Middle frontal gyrus (tissue), 1 donor: Measurements from ENCODE around the gene KCNK10.

ENCODE experiments used
- DNase-seq: peaks from one replicate; pipeline ENCODE4 v3.0.0-alpha.2; 2015; ENCODE audit warnings: low spot score; ENCODE audit errors: extremely low spot score

KCNK10 gene

GRCh38 chr14:88321692-88322503 lies 1.2 kb downstream of the KCNK10 start:
- no peak for DNase-seq

DNA sequence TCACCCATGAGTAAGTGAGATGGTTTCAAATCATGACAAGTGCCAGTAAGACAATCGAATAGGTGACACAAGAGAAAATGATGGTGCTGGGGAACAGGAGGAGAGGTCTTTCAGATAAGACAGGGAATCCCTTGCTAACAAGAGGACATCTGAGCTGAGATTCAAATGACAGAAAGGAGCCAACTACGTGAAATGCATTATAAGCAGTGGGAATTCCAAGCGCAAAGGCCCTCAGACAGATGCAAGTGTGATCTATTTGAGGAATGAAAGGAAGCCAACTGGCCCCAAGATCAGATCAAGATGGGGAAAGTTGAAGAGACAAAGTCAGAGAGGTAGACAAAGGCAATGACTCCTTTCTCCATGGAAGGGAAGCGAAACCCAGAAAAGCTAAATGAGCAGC lies 4.7 kb downstream of the KCNK10 start:
- no peak for DNase-seq

GRCh38 chr14:88316521-88316920 lies 6.5 kb downstream of the KCNK10 start:
- no peak for DNase-seq

- no peak for DNase-seq
Measured at GRCh38 chr14:88312257-88312656, 10.8 kb downstream of the KCNK10 start.

DNA sequence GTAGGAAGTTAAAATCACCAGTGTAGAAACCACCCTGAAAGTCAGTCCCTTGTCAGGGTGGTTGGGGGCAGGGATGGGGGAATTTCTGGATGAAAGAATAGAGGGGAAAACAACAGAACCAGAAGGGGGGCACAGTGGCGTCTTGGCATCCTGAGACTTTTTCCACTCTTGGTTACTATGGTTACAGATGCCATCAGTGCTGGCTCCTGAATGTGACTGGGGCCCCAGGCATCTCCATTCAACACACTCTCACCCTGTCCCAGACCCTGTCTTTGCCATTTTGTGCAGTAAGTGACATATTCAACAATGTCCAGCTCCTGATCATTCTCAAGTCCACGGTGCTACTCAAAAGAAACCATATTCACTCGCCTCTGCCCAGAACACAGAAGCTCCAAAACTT lies 11.3 kb downstream of the KCNK10 start:
- no peak for DNase-seq

- no peak for DNase-seq
Measured at GRCh38 chr14:88310449-88310848, 12.6 kb downstream of the KCNK10 start.

GRCh38 chr14:88310021-88310420 lies 13.0 kb downstream of the KCNK10 start:
- no peak for DNase-seq

- no peak for DNase-seq
Measured at GRCh38 chr14:88305528-88306322, 17.3 kb downstream of the KCNK10 start.

DNA sequence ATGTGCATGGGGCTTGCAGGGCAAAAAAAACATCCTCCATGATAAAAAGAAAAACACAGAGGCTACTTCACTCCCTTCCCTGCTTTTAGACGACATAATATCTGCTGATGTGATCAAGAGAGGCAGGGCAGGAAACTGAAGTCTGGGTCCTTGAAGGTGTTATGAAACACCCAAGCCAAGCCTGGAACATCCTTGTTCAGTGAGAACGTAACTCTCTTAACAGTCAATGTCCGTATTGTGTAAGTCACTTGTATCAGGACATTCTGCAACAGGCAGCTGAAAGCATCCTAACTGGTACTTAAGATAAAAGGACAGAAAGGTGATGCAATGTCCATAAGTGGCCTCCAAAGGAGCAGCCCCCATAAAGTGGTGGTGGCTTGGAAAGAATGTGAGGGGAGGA lies 20.0 kb downstream of the KCNK10 start:
- no peak for DNase-seq

- DNase-seq, result no peak
Measured at GRCh38 chr14:88301381-88301780, 21.7 kb downstream of the KCNK10 start.

DNA sequence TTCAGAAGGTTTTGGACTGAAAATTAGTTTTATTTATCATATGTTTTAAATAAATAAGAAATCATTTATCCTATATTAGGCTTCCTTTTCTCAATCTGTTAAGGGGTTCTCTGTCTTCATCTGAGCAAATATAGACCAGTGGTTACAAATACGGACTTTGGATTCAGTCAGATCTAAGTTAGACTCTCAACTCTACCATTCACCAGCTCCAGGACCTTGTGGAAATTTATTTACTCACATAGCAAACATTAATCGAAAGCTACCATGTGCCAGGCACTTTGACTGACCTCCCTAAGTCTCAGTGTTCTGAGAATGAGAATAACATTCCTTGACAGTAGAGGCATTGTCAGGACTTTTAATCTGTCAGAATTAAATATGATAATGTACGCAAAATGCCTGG lies 22.3 kb downstream of the KCNK10 start:
- no peak for DNase-seq

DNA sequence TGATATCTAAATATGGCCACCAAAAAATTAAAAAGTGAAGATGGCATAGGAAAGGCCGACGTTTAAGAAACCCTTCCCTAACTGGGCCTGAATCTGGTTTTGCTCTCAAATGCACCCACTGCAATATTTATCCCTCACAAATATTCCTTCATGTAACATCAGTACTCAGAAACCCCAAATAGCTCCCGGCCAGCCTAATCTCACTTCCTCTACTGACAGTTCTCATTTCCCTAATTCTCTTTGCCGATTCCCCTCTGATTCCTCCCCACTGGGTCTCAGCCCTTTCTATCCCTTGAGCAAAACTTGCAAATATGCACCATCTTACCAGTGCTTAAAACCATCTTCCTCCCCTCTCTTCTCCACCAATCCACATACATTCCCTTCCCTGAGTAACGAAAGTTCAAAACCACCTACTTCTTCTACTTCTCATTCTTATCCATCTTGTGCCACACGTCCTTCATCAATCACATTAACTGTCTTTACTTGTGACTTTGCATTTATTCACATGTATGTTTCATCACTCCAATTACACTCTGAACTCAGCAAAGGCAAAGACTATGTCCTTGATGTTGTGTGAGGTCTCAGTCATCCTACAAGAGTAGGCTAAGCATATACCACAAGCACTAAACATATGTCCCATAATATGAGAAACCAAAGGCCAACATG lies 23.1 kb downstream of the KCNK10 start:
- no peak for DNase-seq

GRCh38 chr14:88297306-88297705 lies 25.8 kb downstream of the KCNK10 start:
- DNase-seq, result no peak

DNA sequence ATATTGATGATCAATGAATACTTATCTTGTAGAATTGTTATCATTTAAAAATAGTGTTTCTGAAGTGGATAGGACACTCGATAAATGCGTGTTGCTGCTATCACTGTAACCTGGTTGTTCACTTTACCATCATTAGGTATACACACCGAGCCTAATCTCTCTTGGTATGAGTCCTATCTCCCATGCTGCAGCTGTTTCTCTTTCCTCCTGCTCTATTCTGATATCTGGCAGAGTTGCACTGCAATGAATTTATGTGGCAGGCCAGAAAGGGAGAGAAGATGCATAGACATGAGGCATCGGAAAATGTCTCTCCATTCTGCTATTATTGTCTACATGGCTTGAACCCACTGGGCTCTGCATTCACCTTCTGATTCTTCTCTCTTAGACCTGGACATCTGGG lies 26.7 kb downstream of the KCNK10 start:
- no peak for DNase-seq

- DNase-seq, result no peak
Measured at GRCh38 chr14:88289996-88290395, 33.1 kb downstream of the KCNK10 start.

DNA sequence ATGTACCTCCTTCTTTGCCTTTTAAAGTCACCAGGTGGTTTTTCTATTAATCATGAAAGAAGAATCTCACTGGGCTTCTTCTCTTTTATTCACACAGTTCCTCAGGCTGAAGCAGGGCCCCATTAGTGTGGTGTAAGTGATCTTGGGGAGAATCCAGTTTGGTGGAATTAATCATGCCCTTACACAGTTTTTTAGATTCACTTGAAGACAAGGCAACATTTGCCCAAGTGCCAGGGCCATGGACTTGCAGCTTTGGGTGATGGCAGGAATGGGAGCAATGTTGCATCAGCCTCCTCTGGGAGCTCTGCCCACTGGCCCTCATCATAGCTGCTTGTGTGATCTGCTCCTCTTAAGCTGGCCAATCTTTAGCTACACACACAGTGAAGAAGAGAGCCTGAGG lies 33.8 kb downstream of the KCNK10 start:
- no peak for DNase-seq

DNA sequence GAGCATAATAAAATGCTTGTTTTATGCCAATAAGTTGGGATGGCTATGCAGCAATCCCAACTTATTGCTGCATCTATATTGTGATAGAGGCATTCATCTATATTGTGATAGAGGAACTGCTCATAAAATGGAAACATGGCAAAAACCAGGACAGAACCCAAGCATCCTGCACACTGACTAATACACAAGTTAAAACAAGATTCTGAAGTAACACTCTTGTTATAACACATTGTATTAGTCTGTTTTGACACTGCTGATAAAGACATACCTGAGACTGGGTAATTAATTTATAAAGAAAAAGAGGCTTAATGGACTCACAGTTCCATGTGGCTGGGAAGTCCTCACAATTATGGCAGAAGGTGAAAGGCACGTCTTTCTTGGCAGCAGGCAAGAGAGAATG lies 36.8 kb downstream of the KCNK10 start:
- no peak for DNase-seq

DNA sequence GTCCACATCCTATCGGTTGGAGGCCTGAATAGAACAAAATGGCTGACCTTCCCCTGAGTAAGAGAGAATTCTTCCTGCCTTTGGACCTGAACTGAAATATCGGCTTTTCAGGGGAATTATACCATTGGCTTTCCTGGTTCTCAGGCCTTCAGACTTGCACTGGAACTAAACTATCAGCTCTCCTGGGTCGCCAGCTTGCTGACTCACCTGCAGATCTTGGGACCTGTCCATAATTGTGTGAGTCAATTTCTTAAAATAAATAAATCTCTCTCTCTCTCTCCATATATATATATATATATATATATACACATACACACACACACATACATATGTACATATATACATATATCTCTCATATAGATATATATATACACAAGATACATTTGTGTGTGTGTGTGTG lies 41.6 kb downstream of the KCNK10 start:
- DNase-seq, result no peak

DNA sequence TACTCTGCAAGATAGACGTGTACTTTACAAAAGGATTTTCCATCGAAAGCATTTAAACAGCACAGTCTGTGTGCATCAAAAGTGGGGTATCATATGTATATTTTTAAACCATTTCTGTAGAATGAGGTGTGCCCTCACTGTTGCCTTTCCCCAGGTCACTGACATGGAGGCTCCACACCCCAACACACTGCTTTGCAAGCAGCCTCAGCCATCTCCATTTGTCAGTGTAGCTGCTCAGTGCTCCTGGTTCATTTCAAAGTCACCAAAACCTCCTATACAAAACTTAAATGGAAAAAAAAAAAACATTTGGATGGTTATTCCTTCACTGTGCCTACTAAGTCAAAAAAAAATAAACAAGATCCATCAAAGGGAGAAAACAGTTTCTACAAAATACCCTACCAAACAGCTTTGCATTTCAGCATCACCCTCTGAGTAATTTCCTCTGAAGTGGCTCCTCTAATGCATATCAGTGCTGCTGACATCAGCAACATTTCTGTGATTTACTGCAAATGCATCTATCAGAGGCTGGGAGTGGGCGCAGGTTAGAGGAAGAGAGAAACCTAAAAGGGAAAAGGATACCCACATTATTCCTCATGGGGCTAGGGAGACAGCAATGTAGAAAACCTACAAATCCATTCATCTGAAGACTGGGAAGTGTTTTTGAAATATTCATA lies 46.0 kb downstream of the KCNK10 start:
- no peak for DNase-seq

DNA sequence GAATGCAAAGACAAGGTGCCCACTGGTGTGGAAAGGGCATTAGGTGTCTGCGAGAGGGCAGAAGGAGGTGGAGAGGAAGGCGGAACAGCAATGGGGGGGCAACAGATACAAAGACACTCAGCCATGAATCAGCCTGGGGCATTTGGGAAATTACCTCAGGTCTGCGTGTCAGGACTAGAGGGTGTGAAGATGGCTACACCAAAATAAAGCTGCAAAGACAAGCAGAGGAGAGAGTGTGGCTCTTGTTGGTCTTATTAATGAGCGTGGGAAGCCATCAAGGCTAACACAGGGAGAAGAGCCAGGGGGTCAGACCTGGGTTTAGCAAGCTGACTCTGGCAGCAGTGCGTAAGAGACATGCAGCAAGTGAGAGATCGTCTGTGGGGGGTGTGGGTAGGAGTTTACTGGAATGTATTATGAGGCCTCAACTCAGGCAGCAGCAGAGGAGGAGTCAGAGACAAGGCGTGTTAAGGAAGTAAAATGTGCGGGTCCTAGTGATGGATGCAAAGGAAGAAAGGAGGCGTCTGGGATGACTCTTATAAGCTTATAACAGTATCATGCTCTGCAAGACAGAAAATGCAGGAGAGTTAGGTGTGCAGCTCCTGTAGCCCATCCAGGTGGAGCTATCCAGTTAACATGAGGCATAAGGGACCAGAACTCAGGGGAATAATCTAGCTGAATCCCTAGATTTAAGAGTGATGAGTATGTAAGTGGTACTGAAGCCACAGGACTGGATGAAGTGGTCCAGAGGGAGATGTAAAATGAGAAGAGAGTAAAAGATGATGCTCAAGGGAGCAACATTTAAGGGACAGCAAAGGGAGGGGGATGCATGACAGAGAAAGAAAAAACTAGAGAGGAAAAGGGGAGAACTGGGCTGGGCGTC lies 50.4 kb downstream of the KCNK10 start:
- no peak for DNase-seq

- DNase-seq, result no peak
Measured at GRCh38 chr14:88271205-88271604, 51.9 kb downstream of the KCNK10 start.
